IPS-15b (cell line): ENCODE measurements around the gene MRPL43.

Experiments used
- H3K27me3 ChIP-seq: one replicate; pipeline ENCODE4 v1.6.1; 2013; ENCODE audit warnings: low read length; ENCODE audit not compliant: control insufficient read depth, insufficient read depth
- H3K36me3 ChIP-seq: one replicate; pipeline ENCODE4 v1.6.1; 2013; ENCODE audit warnings: low read length; ENCODE audit not compliant: control insufficient read depth, insufficient read depth
- H3K4me1 ChIP-seq: one replicate; pipeline ENCODE4 v1.6.1; 2013; ENCODE audit warnings: mild to moderate bottlenecking, low read length; ENCODE audit not compliant: control insufficient read depth, insufficient read depth
- H3K4me3 ChIP-seq: one replicate; pipeline ENCODE4 v1.5.1; 2013; ENCODE audit warnings: low read depth, low read length
- H3K9ac ChIP-seq: one replicate; pipeline ENCODE4 v1.6.1; 2013; ENCODE audit warnings: low read depth, mild to moderate bottlenecking, low read length
- H3K9me3 ChIP-seq: one replicate; pipeline ENCODE4 v1.6.1; 2013; ENCODE audit warnings: mild to moderate bottlenecking, low read length; ENCODE audit not compliant: control insufficient read depth, insufficient read depth

MRPL43 gene

DNA sequence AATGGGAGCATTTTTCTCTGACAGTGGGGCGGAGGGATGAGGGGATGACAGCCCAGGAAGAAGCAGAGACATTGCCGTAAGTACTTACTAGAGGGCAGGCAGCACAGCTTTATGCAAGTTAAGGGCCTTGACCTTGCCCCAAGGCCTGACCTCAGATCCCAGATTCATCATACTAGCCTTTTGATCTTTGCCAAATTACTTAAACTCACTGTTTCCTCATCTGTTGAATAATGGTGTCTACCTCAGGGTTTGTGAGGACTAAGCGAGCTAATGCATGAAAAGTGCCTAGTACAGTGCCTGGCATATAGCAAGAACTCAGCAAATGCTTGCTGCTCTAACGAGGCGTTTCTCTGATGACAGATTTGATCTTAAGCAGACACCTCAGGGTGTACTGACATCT is 21.5 kb downstream of the MRPL43 start:
- Histone ChIP-seq H3K9me3 (no peaks in the 10 kb centered on the region), H3K36me3 (peaks cover 4% of the 10 kb centered on the region), H3K4me1 (peaks cover 5% of the 10 kb centered on the region), H3K4me3 (no peak overlapping the region), H3K9ac (no peak overlapping the region), H3K27me3 (peaks cover 7% of the 10 kb centered on the region)

DNA sequence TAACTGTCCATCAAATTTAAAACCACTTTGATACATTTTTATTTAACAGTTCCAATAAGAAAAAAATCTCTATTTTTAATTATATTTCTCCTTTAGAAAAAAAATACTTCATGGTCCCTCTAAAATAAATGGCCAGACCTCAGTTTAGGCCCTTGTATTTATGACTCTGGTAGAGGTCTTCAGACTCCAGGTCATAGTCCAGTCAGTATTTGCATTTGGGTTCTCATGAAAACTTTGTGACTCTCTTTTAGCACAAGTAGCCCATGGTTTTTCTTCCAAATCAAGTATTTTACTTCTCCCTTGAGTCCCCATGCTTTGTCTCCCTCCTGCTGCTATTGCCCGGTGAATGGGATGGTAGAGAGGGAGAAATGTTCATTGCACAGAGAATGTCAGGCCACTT is 23.5 kb downstream of the MRPL43 start:
- Histone ChIP-seq H3K27me3 (peaks cover 5% of the 10 kb centered on the region), H3K9ac (no peak overlapping the region), H3K9me3 (no peaks in the 10 kb centered on the region), H3K4me1 (no peaks in the 10 kb centered on the region), H3K4me3 (no peak overlapping the region), H3K36me3 (no peaks in the 10 kb centered on the region)

- Histone ChIP-seq H3K9me3 (no peaks in the 10 kb centered on the region), H3K27me3 (no peaks in the 10 kb centered on the region), H3K36me3 (no peaks in the 10 kb centered on the region), H3K4me3 (no peak overlapping the region), H3K9ac (no peak overlapping the region), H3K4me1 (no peaks in the 10 kb centered on the region)
Measured at GRCh38 chr10:100962351-100963080, 24.8 kb downstream of the MRPL43 start.

DNA sequence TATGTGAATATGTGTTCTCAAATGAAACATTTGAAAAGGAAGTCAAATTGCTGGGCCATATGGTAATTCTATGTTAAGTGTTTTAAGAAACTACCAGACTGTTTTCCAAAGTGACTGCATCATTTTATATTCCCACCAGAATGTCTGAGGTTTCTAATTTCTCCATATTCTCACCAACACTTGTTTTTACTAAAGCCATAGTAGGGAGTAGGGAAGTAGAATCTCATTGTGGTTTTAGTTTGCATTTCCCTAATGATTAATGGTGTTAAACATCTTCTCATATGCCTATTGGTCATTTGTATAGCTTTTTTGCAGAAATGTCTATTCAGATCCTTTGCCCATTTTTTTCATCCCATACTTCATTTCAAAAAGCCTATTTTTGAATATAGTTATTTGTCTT is 27.0 kb downstream of the MRPL43 start:
- H3K9ac ChIP-seq: no peak overlapping the region
- no peaks in the 10 kb centered on the region for H3K27me3 ChIP-seq
- no peak overlapping the region for H3K4me3 ChIP-seq
- H3K4me1 ChIP-seq: no peaks in the 10 kb centered on the region
- no peaks in the 10 kb centered on the region for H3K9me3 ChIP-seq
- H3K36me3 ChIP-seq: no peaks in the 10 kb centered on the region

DNA sequence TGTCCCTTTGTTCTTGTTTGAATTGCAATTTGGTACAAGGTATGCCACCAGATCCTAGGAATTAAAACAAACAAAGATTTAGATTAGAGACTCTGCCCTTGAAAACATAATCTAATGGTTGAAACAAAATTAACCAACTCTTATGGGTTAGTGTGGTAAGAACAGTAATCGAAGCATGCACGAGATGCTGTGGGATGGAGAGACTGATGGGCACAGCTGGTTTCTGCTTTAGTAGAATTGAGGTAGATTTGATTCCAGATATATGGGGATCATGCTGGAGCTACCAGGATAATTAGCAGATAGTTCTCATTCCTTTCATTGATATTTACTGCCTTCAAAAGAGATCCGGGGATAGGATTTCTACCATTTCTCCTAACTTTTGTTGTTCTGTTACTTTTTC is 38.4 kb downstream of the MRPL43 start:
- H3K27me3 ChIP-seq: no peaks in the 10 kb centered on the region
- no peak overlapping the region for H3K9ac ChIP-seq
- no peaks in the 10 kb centered on the region for H3K9me3 ChIP-seq
- no peaks in the 10 kb centered on the region for H3K4me1 ChIP-seq
- no peak overlapping the region for H3K4me3 ChIP-seq
- peaks cover 12% of the 10 kb centered on the region for H3K36me3 ChIP-seq

- Histone ChIP-seq H3K9me3 (no peaks in the 10 kb centered on the region), H3K36me3 (peaks cover 8% of the 10 kb centered on the region), H3K4me3 (no peak overlapping the region), H3K27me3 (no peaks in the 10 kb centered on the region), H3K9ac (no peak overlapping the region), H3K4me1 (no peaks in the 10 kb centered on the region)
Measured at GRCh38 chr10:100945754-100946153, 41.5 kb downstream of the MRPL43 start.

DNA sequence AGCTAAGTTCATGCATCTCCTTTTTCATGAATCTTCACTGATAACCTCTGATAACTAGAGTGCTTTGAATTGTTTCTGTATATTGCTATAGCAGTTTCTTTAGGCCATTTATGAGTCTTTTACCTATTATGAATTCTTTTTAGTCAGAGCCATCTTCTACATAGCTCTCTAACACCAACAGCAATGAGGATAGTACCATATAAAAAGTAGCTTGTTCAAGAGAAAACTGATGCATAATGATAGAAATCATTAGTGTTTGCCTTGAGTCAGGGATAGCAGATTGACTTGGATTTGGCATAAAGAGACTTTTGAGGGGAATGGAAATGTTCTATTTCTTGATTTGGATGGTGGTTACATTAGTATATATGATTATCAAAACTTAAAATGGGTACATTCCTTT is 43.8 kb downstream of the MRPL43 start:
- Histone ChIP-seq H3K36me3 (peaks cover 4% of the 10 kb centered on the region), H3K27me3 (no peaks in the 10 kb centered on the region), H3K4me3 (no peak overlapping the region), H3K9ac (no peak overlapping the region), H3K9me3 (no peaks in the 10 kb centered on the region), H3K4me1 (no peaks in the 10 kb centered on the region)

DNA sequence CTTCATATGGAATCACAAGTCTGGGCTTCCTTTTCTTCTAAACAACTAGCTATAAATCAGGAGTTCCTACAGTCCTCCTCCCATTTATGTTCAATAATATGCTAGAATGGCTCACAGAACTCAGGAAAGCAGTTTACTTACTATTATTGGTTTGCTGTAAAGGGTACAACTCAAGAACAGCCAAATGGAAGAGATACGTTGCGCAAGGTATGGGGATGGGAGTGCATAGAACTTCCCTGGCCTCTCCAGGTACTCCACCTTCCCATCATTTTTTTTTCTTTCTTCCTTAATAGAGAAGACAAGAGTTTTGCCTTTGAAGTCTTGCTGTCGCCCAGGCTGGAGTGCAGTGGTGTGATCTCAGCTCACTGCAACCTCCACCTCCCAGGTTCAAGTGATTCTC is 45.1 kb downstream of the MRPL43 start:
- Histone ChIP-seq H3K36me3 (peaks cover 8% of the 10 kb centered on the region), H3K27me3 (no peaks in the 10 kb centered on the region), H3K4me3 (no peak overlapping the region), H3K4me1 (no peaks in the 10 kb centered on the region), H3K9me3 (no peaks in the 10 kb centered on the region), H3K9ac (no peak overlapping the region)

DNA sequence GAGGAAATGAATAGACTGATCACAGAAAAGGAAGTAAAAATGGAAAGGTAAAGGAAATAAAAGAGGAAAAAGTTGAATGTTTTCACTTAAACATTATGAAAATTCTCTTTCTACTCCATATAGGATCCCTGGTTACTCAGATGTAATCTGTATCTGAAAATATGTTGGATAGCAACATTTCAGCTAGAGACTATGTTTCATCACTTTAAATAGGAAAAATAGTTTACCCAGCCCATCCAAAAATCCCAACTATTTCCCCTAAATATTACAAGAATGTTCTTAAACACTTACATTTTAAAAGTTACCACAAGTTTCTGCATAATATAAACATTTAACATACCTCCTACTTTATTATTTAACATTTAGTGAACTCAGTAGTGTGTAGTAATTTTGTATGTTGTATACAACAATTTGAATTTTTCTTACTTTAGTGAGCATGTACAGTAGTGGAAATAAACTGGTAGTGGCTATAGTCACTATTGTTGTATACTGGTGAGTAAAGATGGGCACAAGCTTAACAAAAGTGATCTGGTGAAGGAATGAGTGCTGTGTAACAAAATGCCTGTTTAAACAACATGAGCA is 47.4 kb downstream of the MRPL43 start:
- no peaks in the 10 kb centered on the region for H3K9me3 ChIP-seq
- no peaks in the 10 kb centered on the region for H3K27me3 ChIP-seq
- peaks cover 4% of the 10 kb centered on the region for H3K36me3 ChIP-seq
- no peaks in the 10 kb centered on the region for H3K4me1 ChIP-seq
- no peak overlapping the region for H3K4me3 ChIP-seq
- H3K9ac ChIP-seq: no peak overlapping the region
